Gastrocnemius medialis (tissue), 4 donors: ENCODE data around the gene SEC16A. TPM values are rescaled to one million over a fixed set of nuclear protein-coding genes. Genes with fewer than 3 reads are reported as not detected.

Source experiments
- ATAC-seq, 2 donors: fragments of 150-250 bp; one replicate each; pipeline ENCODE4 v1.9.1; 2016
- DNase-seq, 2 donors: peaks; one replicate each; pipeline ENCODE4 v3.0.0-alpha.2; 2019
- H3K27ac ChIP-seq, 4 donors: fragments of 200-600 bp; sonication (generic); 1 replicate in 1 of 4; 2 replicates in 3 of 4; pipeline ENCODE4 v1.5.1; 2016 to 2018; ENCODE audit warnings: mild to moderate bottlenecking in 2 of 4, moderate library complexity in 1 of 4
- H3K27me3 ChIP-seq, 3 donors: fragments of 200-600 bp; sonication (generic) in 2 of 3; 1 replicate in 1 of 3; 2 replicates in 2 of 3; pipeline versions ENCODE4 v1.5.1 to v1.6.0; 2016 to 2019; ENCODE audit warnings: mild to moderate bottlenecking in 1 of 3, moderate library complexity in 1 of 3
- H3K36me3 ChIP-seq, 2 donors: fragments of 200-600 bp; sonication (generic) in 1 of 2; one replicate each; pipeline ENCODE4 v1.5.1; 2017 to 2018
- H3K4me1 ChIP-seq, 2 donors: fragments of 200-600 bp; sonication (generic) in 1 of 2; one replicate each; pipeline ENCODE4 v1.5.1; 2016 to 2017; ENCODE audit warnings: mild to moderate bottlenecking in 2 of 2
- H3K4me3 ChIP-seq, 4 donors: fragments of 200-600 bp; sonication (generic) in 3 of 4; 1 replicate in 1 of 4; 2 replicates in 3 of 4; pipeline ENCODE4 v1.5.1; 2016 to 2019; ENCODE audit warnings: mild to moderate bottlenecking in 2 of 4
- H3K9me3 ChIP-seq, 3 donors: fragments of 200-600 bp; sonication (generic) in 2 of 3; 1 replicate in 1 of 3; 2 replicates in 2 of 3; pipeline ENCODE4 v1.5.1; 2016 to 2019
- CTCF ChIP-seq, 5 experiments: fragments of 450-650 bp in 3 of 5; fragments of 200-600 bp in 2 of 5; sonication (generic) in 2 of 5; IDR thresholded peaks in 4 of 5; conservative IDR thresholded peaks in 1 of 5; 1 replicate in 4 of 5; 2 replicates in 1 of 5; pipeline ENCODE4 v1.5.1; 2016 to 2019; ENCODE audit warnings: antibody characterized with exemption in 5 of 5, mild to moderate bottlenecking in 3 of 5, moderate library complexity in 3 of 5
- POLR2A ChIP-seq, 2 donors: fragments of 450-650 bp; IDR thresholded peaks; one replicate each; pipeline ENCODE4 v1.6.1; 2017; ENCODE audit warnings: antibody characterized with exemption in 2 of 2, mild to moderate bottlenecking in 2 of 2, moderate library complexity in 2 of 2
- in situ Hi-C, 4 donors: fragments of 200-750 bp; cut with MboI; loops; one replicate each; pipeline versions ENCODE4 v1.15.0 to v1.8.0; 2017; ENCODE audit warnings: low sequenced_read_pairs in 4 of 4
- intact Hi-C: fragments of 100-400 bp; cut with DNase I; formaldehyde crosslinking; loops from one replicate; pipeline ENCODE4 v1.15.1; 2023; ENCODE audit warnings: low total_unique reads
- total RNA-seq, 4 donors: library from RNA; depleted of rRNA; stranded (reverse); fragments of >200 nt; gene quantifications; one replicate each; pipeline versions ENCODE4 v1.1.0 to v1.2.3, GENCODE V29; 2016

The SEC16A gene
- total RNA-seq, 4 donors from 2014 or later = 23.9 to 50.4 (median 46.6) TPM

- intact Hi-C loops = loop anchor here (5.0 to 10.0 kb wide), 2 partner anchors 41 to 939 kb away; partner anchors contain the start of genes EXD3 and NOXA1
- Histone ChIP-seq H3K9me3 (no peaks in the 10 kb centered on the region), H3K27ac (no peak overlapping the region), H3K4me1 (peaks cover 23% of the 10 kb centered on the region in 2 donors), H3K27me3 (no peaks in the 10 kb centered on the region), H3K4me3 (no peak overlapping the region), H3K36me3 (no peaks in the 10 kb centered on the region)
- ATAC-seq (no peak), DNase-seq (no peak)
- in situ Hi-C loops = loop anchor here in 1 of 4 donors (25.0 kb wide), 1 partner anchor 151 kb away; no protein-coding TSS in a partner anchor
- TF ChIP-seq CTCF (IDR thresholded peaks at IDR 0.05 in 4 of 5, conservative IDR thresholded peaks at IDR 0.05 in 1 of 5) = no peak
- TF ChIP-seq POLR2A (IDR thresholded peaks at IDR 0.05) = no peak
Observed at GRCh38 chr9:136486131-136486530, 3.3 kb upstream of the SEC16A start.

GRCh38 chr9:136485049-136486045 is 2.5 kb upstream of the SEC16A start:
- H3K27me3 ChIP-seq = no peaks in the 10 kb centered on the region
- ATAC-seq = no peak
- H3K4me3 ChIP-seq = no peak overlapping the region
- no peaks in the 10 kb centered on the region for H3K36me3 ChIP-seq
- H3K27ac ChIP-seq = no peak overlapping the region
- in situ Hi-C loops (loop anchor here in 1 of 4 donors (25.0 kb wide), 1 partner anchor 152 kb away; no protein-coding TSS in a partner anchor), intact Hi-C loops (loop anchor here (2.0 to 10.0 kb wide), 3 partner anchors 42 to 939 kb away; partner anchors contain the start of genes EXD3 and NOXA1)
- DNase-seq = peak; percentile 42 to 70
- peaks cover 24 to 25% of the 10 kb centered on the region in 2 donors for H3K4me1 ChIP-seq
- TF ChIP-seq POLR2A (IDR thresholded peaks at IDR 0.05) = no peak
- peak; percentile 68 to 90 (median 87) for TF ChIP-seq CTCF (IDR thresholded peaks at IDR 0.05 in 4 of 5, conservative IDR thresholded peaks at IDR 0.05 in 1 of 5)
- H3K9me3 ChIP-seq = no peaks in the 10 kb centered on the region

- peak overlapping the region; percentile 60 to 77 (median 71) for H3K4me3 ChIP-seq
- H3K4me1 ChIP-seq = peaks cover 24 to 25% of the 10 kb centered on the region in 2 donors
- H3K36me3 ChIP-seq = no peaks in the 10 kb centered on the region
- H3K9me3 ChIP-seq = no peaks in the 10 kb centered on the region
- DNase-seq = peak in 1 of 2 donors; percentile 22
- intact Hi-C loops = loop anchor here (2.0 to 10.0 kb wide), 4 partner anchors 43 to 940 kb away; partner anchors contain the start of genes EXD3, MAN1B1 and NOXA1
- H3K27me3 ChIP-seq = no peaks in the 10 kb centered on the region
- TF ChIP-seq POLR2A (IDR thresholded peaks at IDR 0.05) (no peak), CTCF (IDR thresholded peaks at IDR 0.05 in 4 of 5, conservative IDR thresholded peaks at IDR 0.05 in 1 of 5) (no peak)
- in situ Hi-C loops = loop anchor here in 1 of 4 donors (25.0 kb wide), 1 partner anchor 153 kb away; no protein-coding TSS in a partner anchor
- ATAC-seq = no peak
- H3K27ac ChIP-seq = peak overlapping the region; percentile 93 to 100 (median 98)
Observed at GRCh38 chr9:136484153-136485048, 1.6 kb upstream of the SEC16A start.

- no peaks in the 10 kb centered on the region for H3K27me3 ChIP-seq
- peaks cover 24 to 25% of the 10 kb centered on the region in 2 donors for H3K4me1 ChIP-seq
- in situ Hi-C loops (loop anchor here in 1 of 4 donors (25.0 kb wide), 1 partner anchor 154 kb away; no protein-coding TSS in a partner anchor), intact Hi-C loops (loop anchor here (1.0 to 10.0 kb wide), 6 partner anchors 61 to 941 kb away; partner anchors contain the start of genes AGPAT2, ENTR1, EXD3 and MAN1B1)
- TF ChIP-seq CTCF (IDR thresholded peaks at IDR 0.05 in 4 of 5, conservative IDR thresholded peaks at IDR 0.05 in 1 of 5) = no peak
- TF ChIP-seq POLR2A (IDR thresholded peaks at IDR 0.05) = peak; percentile 62 to 64
- H3K36me3 ChIP-seq = no peaks in the 10 kb centered on the region
- H3K4me3 ChIP-seq = peak overlapping the region; percentile 60 to 77 (median 71)
- H3K27ac ChIP-seq = peak overlapping the region; percentile 93 to 100 (median 98)
- ATAC-seq = peak; percentile 65 to 70
- DNase-seq = peak; percentile 79 to 88
- no peaks in the 10 kb centered on the region for H3K9me3 ChIP-seq
Observed at GRCh38 chr9:136483589-136484152, 831 bp upstream of the SEC16A start.
